Suprapubic skin (tissue), 4 donors: Measurements from ENCODE around the gene GPR157.

Source experiments
- CTCF ChIP-seq, 2 donors: fragments of 200-600 bp in 1 of 2; fragments of 450-650 bp in 1 of 2; sonication (generic) in 1 of 2; IDR thresholded peaks; one replicate each; pipeline ENCODE4 v1.5.1; 2016 to 2019; ENCODE audit warnings: antibody characterized with exemption in 2 of 2, mild to moderate bottlenecking in 1 of 2, moderate library complexity in 1 of 2
- EP300 ChIP-seq: sonication (generic); formaldehyde crosslinking; IDR thresholded peaks from one replicate; pipeline ENCODE4 v1.6.1; 2017; ENCODE audit warnings: antibody characterized with exemption
- POLR2A ChIP-seq, 2 donors: fragments of 450-650 bp; IDR thresholded peaks; one replicate each; pipeline ENCODE4 v1.6.1; 2017; ENCODE audit warnings: antibody characterized with exemption in 2 of 2, mild to moderate bottlenecking in 2 of 2, moderate library complexity in 2 of 2
- POLR2AphosphoS5 ChIP-seq, 3 donors: sonication (generic); formaldehyde crosslinking; IDR thresholded peaks; one replicate each; pipeline ENCODE4 v1.6.1; 2017; ENCODE audit warnings: antibody characterized with exemption in 3 of 3

- TF ChIP-seq CTCF (IDR thresholded peaks at IDR 0.05) (no peak), POLR2A (IDR thresholded peaks at IDR 0.05) (no peak), EP300 (no peak), POLR2AphosphoS5 (IDR thresholded peaks at IDR 0.05) (no peak)
Measured at GRCh38 chr1:9145714-9146113, 16.8 kb upstream of the GPR157 start.
